OCI-M2 (cell line): ENCODE data around the gene MAPK8IP3.

ENCODE experiments used
- DNase-seq: peaks from one replicate; lab custom pipeline; 2025; ENCODE audit not compliant: unreplicated experiment; lab: John Stamatoyannopoulos, UW

Gene MAPK8IP3

DNA sequence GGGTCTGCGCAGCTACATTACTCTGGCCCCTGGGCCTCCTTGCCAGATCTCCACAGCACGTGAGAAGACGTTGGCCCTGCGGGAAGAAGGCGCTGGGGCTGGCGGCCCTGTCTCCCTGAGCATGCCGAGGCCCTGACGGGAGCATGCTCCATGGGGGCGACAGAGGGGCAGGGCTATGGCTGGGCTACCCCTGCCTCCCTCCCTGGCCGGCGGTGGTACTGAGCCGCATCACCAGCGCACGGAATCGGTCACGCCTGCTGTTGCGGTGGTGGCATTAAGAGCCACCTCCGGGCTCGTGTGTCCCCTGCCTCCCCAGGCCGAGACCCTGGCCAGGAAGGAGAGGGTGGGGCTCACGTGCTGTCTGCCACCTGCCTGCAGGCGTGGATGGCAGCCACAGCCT is 28.1 kb downstream of the MAPK8IP3 start:
- DNase-seq, result no peak

DNA sequence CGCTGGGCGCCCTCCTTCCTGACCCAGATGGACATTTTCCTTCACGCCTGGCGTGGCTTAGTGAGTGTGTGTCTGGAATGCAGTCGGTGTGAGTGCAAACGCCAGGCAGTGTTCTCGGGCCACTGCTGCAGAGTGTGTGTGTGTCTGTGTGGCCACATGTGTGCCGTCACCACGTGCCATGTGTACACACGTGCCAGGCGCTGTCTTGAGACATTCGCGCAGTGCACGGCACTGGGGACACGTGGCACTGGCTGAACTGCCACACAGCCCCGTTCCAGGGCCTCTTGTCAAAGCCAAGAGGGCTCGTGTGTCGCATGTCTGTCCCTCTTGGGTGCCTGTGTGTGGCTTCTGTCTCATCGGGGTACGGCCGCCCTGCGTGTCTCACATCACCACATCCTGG is 28.8 kb downstream of the MAPK8IP3 start:
- no peak for DNase-seq

DNA sequence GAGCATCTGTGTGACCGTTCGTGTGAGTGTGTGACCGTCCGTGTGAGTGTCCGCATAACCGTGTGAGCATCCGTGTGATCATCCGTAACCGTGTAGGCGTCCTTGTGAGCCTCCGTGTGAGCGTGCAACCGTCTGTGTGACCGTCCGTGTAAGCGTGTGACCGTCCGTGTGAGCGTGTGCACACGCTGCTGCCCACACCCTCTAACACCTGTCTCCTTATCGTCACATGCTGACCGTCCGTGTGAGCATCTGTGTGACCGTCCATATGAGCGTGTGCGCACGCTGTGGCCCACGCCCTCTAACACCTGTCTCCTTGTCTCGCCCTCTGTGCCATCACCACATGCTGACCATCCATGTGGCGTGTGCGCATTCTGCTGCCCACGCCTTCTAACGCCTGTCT is 34.2 kb downstream of the MAPK8IP3 start:
- no peak for DNase-seq

DNA sequence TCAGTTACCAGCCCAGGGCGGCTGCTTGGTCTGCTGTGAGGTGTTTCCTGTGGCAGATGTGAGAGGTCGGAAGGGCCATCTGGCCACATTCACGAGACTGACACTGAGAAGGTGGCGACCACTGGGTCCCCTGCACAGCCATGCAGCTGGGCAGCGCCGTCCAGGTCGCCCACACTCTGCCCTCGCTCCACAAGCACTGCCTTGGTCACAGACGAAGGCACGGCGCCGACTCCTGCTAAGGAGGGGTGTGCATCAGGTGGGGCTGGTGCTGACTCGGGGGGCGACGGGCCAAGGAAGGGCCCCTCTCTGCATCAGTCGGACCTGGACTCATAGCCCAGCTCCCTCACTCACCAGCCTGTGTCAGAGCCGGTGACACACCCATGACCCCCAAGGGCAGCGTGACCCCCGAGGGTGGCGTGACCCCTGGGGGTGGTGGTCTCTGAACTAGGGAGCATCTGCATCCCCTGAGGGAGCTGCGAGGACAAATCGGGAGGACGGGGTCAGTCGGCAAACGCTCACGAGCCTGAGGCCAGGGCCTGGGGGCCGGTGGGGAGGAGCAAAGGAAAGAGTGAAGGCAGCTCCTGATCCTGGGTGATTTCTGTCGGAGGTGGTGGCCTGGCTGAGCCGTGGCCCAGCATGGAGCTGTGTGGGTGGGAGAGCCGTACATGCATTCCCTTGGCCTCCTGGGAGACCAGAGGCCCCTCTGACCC is 34.9 kb downstream of the MAPK8IP3 start:
- DNase-seq, result no peak

DNA sequence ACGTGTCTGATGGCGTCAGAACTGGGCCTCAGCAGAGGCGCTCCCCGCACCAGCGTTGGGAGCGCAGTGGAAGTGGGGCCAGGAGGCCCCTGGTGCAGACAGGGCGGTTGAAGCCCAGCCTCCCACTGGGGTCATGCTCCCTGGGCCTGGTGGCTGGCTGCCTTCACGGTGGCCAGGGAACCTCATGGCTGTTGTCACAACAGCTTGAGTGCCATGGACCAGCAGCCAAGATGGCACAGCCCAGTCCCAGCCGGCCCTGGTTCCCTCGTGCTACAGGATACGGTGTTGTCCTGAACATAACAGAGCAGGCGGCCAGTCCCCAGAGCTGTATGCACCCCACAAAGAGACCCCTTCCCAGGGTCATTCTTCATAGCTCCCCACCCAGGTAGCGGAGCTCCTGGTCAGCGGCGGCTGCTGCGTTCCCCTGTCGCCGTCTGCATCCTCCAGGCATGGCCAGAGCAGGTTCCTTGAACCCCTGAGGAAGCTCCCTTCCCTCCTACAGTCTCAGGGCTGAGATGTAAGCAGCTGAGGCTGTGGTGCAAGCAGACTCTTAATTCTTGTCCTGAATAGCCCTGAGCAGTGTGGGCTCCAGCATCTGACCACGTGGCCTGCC is 35.7 kb downstream of the MAPK8IP3 start:
- DNase-seq, result no peak

DNA sequence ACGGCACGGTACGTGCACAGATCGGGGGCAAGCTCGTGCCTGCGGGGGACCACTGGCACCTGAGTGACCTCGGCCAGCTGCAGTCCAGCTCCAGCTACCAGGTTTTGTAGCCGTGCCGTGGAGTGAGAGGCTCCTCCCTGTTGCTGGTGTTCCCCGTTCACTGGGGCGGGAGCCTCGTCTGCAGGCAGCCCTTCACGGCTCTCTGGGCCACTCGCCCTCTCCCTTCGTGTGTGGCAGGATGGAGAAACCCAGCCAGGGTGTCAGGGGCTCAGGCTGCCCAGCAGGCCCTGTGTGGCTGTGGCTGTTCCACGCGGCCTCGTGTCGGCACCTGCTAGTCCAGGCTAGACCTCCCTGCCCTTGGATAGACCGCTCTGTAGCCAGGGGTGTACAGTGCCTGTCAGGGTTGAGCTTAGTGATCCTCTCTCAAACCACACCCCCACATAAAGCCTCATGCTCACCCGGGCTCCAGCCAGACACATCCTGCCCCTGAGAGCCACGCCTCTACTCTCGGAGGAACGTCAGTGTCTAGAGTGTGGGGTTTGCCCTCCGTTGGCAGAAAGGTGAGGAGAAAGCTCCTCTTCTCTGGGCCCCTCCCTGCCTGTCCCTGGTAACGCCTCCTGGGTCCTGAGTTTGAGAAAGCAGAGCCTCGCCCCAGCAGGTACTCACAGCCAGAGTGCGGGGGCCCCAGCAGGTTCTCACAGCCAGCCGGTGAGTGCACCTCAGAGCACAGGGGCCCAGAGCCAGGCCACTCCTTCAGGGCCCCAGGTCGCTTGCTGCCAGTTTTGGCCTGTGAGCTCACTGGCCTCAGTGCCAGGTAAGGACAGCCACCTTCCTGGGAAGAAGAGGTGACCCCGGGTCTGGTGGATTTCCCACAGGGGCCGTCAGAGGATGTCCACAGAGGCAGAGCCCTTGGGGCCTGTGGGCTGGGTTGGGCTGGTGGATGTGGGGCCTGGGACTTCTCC is 37.7 kb downstream of the MAPK8IP3 start:
- DNase-seq, result no peak

DNA sequence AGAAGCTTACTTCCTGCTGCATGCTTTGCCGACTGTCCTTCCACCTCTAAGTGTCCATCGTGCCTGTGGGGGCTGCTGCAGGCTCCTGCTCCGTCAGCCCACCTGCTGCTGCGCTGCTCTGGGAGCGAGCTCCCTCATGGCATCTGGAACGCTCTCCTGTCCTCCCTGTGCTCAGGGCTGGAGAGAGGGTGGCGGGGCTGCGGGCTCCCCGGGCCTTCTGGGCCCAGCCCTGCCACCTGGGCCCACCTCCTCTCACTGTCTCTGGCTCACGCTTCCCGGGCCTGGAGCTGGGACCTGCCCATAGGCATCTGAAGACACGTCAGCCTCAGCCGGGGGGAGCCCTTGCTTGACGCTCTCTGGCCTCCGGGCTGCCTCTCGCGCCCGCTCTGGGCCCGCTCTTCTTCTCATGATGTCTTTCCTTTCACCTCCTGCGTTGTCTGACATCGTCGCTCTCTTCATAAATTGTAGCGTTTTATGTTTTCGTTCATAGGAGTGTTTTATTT is 38.4 kb downstream of the MAPK8IP3 start:
- DNase-seq, result no peak

DNA sequence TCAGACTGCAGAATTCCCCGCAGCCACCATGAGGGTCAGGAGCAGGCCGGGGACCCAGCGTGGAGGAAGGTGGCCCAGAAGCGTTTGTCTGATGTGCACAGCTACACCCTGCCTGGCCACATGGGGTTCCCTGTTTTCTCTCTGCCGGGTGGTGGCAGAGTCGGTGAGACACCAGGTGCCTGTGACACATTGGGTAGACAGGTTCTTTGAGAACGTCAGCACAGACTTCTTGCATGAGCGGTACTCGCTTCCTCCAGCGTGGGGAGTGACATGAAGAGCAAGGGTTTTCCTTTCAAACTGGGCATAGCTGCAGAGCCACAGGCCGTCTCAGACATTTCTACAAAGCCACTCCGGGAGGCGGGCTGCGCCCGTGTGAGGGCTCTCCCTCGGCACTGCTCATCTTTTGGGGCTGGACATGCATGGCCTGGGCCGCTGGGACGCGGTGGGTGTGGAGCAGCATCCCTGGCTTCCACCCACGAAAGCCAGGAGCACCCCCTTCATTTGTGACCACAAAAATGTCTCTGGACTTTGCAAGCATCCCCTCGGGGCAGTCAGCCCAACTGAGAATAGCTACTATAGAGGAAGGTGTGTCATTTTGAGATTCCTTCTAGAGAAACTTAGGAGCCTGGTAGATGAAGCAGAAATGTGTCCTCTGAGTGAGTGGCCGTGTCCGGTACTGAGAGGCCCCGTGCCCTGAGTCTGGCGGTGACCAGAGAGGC is 39.3 kb downstream of the MAPK8IP3 start:
- no peak for DNase-seq

DNA sequence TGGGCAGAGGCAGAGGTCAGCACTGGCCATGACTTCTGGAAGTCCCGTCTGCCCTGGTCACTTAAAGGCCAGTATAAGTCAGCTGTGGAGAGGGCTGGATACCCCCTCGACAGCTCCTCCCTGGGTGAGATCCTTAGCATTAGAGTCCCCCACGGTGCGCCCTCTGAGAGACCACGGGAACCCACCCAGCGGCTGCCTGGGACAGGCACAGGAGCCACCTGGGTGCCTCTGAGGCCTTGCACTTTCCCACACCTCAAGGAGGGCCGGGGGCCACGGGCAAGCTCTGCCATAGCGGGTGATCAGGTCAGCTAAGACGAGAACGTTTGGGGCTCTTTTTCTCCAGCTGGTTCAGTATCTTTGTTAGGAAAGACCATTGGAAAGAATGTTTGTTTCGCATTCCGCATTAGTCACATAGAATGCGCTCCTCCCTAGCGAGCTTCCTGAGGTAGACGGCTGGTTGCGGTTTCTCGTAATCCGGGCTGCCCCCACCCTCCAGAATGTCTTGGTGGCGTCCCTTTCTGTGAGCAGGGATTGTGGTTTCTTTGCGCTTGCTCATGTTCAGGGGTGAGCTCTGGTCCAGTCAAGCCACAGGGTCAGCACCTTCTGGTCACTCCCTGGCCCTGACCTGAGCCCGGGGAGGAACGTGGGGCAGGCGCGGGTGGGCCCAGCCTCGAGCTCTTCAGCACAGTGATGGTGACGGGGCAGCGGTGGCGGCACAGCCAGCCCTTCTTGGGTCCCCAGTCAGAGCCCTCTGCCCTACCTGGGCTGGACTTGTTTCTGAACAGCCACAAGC is 40.1 kb downstream of the MAPK8IP3 start:
- no peak for DNase-seq

DNA sequence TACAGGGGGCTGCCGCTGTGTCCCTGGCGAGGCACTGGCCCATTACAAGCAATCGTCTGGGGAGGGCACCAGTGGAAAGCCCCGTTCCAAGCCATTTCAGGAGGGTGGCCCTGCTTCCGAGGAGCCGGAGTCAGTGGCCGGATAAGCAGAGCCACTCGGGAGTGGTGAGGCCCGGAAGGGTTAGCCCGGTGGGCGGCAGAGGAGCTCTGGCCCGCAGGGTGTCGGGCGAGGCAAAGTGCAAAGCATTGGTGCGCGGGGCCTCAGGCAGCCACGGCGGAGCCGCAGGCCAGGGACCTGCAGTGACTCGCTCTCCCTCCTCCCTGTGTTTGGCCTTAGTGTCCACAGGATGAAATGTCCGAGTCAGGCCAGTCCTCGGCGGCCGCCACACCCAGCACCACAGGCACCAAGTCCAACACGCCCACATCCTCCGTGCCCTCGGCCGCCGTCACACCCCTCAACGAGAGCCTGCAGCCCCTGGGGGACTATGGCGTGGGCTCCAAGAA is 40.7 kb downstream of the MAPK8IP3 start:
- DNase-seq, result no peak

DNA sequence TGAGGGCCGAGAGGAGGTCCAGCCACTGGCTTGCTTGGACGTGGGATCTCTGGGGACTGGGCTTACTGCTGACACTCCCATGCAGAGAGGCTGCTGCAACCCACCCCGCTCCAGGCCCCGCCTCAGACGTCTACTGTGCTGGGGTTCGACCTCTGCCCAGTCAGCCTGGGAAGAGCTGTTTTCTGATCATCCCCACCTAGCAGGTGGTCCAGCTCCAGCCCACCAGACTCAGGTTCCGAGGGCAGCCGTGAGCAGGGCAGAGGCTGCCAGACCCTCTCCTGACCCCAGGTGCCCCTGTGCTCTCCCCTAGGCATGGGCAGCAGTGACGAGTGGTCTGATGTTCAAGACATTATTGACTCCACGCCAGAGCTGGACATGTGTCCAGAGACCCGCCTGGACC is 41.9 kb downstream of the MAPK8IP3 start:
- DNase-seq, result no peak

DNA sequence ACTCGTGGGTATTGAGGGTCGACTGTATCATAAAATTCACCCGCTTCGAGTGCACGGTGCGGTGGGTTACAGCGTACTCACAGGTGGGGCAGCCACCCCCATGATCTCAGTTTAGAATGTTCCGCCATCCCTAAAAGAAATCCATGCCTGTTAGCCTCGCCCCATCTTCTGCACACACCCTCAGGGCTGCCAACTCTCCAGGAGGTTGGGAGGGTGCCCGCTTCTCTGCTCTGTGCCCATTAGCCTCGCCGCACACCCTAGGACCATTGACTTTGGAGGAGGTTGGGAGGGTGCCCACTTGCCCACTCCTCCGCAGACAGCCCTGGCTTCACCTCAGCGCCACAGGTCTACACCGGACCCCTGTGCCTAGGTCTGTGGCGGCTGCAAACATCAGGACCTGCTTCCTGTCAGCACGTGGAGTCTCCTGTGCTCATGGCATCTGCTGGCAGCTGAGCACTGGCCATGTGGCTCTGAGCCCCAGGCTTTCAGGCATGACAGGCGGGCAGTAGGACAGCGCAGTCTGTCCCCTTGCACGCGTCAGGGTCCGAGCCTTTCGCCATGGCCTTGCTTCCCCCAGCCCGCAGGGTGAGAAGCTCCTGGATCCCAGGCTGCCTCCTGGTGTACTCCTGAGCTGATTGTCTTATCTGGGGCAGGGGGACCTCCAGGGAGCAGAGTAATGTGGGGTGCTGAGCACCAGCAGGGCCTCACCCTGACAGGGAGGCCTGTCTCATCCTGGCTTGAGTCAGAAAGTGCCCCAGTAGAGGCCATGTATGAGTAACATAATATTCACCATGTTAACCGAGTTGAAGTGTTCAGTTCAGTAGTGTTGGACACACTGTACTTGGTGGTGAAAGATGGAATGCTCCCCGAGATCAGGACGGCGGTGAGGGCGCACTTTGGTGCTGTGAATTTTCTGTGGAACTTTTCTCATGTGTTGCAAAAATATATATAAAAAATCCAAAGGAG is 43.4 kb downstream of the MAPK8IP3 start:
- no peak for DNase-seq

DNA sequence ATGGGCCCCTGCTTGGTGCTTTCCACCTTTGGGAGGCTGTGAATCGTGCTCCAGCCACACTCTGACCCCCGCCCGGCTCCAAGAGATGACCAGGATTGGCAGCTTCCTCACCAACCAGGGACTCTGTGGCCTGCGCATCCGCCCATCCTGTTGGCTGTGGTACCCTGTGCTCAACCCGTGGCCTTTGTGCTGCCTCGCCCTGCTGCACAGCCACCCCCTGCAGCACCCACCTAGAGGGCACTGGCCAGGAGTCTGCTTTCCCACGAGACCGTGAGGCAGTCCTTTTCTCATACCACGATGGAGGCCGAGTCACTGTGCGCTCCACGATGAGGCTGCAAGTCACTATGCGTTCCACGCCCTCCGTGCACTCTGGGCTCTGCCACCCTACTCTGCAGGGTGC is 46.0 kb downstream of the MAPK8IP3 start:
- DNase-seq, result no peak

DNA sequence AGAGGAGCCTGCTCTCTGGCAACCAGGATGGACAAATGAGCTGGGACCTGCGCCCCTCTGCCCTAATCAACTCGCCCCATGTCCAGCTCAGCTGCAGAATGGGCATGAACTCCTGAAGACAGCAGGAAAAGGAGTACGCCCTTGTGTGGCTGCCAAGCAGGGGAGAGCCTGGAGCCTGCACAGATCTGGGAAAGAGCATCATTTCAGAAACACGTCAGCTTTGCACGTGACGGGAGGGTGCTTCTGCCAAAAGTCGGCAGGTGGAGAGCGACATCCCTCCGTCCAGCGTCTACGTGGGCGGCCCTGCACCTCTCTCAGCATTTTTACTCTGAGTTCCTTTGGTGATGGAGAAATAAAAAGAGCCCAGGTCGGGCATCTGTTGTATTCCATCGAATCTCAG is 46.9 kb downstream of the MAPK8IP3 start:
- no peak for DNase-seq

DNA sequence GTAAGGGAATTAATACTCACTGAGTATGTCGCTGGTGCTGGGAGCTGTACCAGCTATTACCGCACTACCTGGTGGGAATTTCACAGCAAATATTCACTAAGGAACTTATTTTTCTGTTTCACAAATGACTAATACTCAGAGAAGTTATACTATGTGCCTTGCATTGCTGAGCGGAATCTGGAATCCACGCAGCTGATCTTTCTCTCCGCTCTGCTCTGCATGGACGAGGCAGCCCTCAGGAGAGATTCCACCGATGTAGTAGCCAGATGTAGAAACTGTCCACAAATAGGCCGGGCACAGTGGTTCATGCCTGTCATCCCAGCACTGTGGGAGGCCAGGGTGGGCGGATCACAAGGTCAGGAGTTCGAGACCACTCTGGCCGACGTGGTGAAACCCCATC is 48.2 kb downstream of the MAPK8IP3 start:
- DNase-seq, result no peak

DNA sequence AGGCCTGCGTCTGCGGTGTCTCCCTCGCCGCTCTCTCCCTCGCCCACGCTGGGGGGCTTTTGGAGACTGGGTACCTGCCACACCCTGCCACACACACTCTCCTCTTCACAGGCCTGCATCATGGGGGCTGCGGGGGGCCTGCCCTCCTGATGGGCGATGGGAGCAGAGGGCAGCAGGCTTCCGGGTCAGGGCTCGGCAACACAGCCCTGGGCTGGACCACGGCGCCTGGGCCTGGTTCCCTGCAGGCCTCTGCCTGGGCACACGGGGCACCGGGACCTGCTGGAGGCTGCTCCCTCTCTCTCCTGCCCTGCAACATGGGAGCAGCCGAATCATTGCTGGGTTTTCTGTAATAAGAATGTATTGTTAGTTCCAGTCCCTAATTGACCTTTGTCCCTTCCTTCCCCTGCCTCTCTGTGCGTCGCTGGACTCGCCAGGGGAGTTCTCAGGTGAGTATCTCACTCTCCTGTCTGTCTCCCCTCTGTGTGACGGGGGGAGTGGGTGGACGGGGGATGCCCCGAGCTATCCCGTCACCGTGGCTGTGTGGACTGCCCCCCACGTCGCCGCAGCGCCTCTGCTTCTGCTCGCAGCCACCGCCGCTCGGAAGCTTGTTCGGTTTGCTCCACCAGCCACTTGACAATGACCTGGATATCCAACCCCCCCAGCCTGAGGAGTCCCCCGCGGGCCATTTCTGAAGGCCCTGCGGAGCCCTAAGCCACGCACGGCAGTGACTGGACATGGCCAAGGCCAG is 51.9 kb downstream of the MAPK8IP3 start:
- DNase-seq, result no peak

DNA sequence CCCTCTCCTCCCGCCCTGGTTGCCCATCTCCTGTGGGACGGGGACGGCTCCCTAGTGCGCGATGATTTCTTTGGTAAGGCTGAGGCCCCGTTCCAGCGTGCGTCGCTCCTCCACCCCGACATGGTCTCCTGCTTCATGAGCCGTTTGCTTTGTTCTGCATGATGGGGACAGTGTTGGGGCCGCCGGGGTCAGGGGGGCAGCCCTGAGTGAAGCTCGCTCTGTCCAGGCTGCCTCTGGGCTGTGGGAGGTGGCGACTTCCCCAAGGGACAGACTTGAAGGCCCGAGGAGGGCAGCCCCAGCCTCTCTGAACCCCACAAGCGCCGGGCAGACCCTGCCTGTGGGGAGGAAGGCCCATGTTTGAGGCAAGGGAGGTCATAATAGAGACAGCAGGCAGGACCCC is 52.9 kb downstream of the MAPK8IP3 start:
- DNase-seq, result no peak

DNA sequence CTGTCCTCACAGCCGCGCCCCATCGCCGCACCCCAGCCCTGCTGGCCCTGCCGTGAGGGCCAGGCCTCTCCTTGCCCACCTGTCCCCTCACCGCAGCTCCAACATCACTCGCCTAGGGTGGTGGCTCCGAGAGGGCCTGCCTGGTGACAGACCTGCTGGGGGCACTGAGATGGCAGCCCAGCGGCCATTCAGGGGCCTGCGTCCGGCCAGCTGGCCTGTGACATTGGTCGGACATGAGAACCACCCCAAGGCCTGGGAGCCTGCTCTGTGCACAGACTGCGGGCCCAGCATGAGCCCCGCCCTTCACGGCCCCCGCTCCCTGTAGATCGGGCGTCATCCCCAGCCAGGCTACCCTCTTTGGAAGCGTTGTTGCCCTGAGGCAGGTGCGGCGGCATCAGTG is 53.5 kb downstream of the MAPK8IP3 start:
- no peak for DNase-seq
